Measurements from ENCODE around the gene AFF2. TPM values are rescaled to one million over a fixed set of nuclear protein-coding genes. Genes with fewer than 3 reads are reported as not detected.

Gene AFF2
- total RNA-seq, 1 experiment from 2014 or later, result 0.05 TPM

DNA sequence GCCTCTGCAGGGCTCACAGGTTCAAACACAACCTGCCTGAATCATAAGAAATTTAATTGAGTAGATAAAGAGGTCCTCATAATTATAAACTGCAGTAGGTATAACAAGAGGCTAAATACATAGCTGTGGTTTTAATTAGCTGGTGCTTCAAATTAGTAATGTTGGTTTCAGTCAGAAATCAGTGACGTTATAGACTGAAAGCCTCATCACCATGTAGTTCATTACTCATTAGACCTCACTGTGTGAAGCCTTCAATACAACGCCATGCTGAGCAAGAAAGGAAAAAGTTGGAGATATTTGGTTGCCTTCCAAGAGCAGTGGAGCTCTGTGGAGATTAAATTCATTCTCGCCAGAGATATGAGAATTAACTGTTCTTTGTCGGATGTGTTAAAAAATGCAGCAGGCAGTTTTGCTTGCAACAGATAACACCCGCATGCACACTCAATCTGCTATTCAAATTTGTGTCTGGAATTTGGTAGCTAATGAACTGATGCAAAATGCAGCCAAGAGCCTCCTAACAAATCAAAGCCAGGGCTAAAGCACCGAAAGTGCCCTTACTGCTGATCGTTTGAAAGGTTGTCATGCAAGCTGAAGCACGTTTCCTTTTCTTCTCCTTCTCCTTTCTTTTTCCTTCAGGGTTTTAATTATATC is 148.9 kb downstream of the AFF2 start:
- no TSS peak for BruUV-seq (replicated peaks)
- CTCF ChIA-PET, result no interaction called here

More for the DNA sequence above, 148.9 kb downstream of the AFF2 start:
- Histone ChIP-seq H3K79me2 (ENCODE audit: insufficient read depth, low read length) (no peaks in the 10 kb centered on the region), H3K9me2 (ENCODE audit: insufficient read depth) (no peaks in the 10 kb centered on the region), H3K4me3 (replicated peaks in 1 of 2; ENCODE audit: low read depth in 1 of 2, low read length in 2 of 2) (no peak overlapping the region), H3K36me3 (ENCODE audit: control insufficient read depth in 1 of 2, insufficient read depth in 2 of 2, low read length in 2 of 2) (no peaks in the 10 kb centered on the region), H2AFZ (ENCODE audit: low read depth, low read length, poor library complexity, severe bottlenecking) (no peak overlapping the region), H3K4me2 (ENCODE audit: low read length) (no peak overlapping the region), H3K27me3 (ENCODE audit: insufficient read depth, low read length) (no peaks in the 10 kb centered on the region), H3K9ac (ENCODE audit: low read length) (no peak overlapping the region), H3K4me1 (ENCODE audit: control insufficient read depth in 1 of 2, insufficient read depth in 2 of 2, low read length in 2 of 2) (no peaks in the 10 kb centered on the region), H3K9me3 (ENCODE audit: control insufficient read depth in 1 of 2, insufficient read depth in 1 of 2, low read depth in 1 of 2, low read length in 2 of 2) (no peaks in the 10 kb centered on the region), H3K27ac (ENCODE audit: low read depth, low read length) (no peak overlapping the region), H4K20me1 (ENCODE audit: insufficient read depth) (no peaks in the 10 kb centered on the region)
- DNase-seq (ENCODE audit: low read depth, low spot score), result no peak
- ChIA-PET POLR2A (no interaction called here), RAD21 (ENCODE audit: low non-redundant PET in 1 of 2, low total read pairs in 2 of 2, uncharacterized antibody in 2 of 2, unreplicated experiment in 2 of 2) (no interaction called here)
- no peak for ATAC-seq
- intact Hi-C loops (cut with micrococcal nuclease), result no loop called here
- TF ChIP-seq FOSL1 (IDR thresholded peaks at IDR 0.05; ENCODE audit: low read depth) (no peak), EZH2 (IDR thresholded peaks at IDR 0.05) (no peak), ELF1 (IDR thresholded peaks at IDR 0.05; ENCODE audit: borderline replicate concordance, low read depth) (no peak), RAD21 (IDR thresholded peaks at IDR 0.05; ENCODE audit: low read depth) (no peak), SRF (IDR thresholded peaks at IDR 0.05; ENCODE audit: low read depth) (no peak), ZNF274 (IDR thresholded peaks at IDR 0.05; ENCODE audit: low read depth, low read length) (no peak), JUND (IDR thresholded peaks at IDR 0.05) (no peak), SIN3A (IDR thresholded peaks at IDR 0.05; ENCODE audit: low read depth) (no peak), EZH2phosphoT487 (IDR thresholded peaks at IDR 0.05; ENCODE audit: borderline replicate concordance) (no peak), POLR2AphosphoS5 (IDR thresholded peaks at IDR 0.05; ENCODE audit: low read depth, low read length) (no peak), CEBPB (IDR thresholded peaks at IDR 0.05; ENCODE audit: low read depth) (no peak)
- TF ChIP-seq, protein P1, sequence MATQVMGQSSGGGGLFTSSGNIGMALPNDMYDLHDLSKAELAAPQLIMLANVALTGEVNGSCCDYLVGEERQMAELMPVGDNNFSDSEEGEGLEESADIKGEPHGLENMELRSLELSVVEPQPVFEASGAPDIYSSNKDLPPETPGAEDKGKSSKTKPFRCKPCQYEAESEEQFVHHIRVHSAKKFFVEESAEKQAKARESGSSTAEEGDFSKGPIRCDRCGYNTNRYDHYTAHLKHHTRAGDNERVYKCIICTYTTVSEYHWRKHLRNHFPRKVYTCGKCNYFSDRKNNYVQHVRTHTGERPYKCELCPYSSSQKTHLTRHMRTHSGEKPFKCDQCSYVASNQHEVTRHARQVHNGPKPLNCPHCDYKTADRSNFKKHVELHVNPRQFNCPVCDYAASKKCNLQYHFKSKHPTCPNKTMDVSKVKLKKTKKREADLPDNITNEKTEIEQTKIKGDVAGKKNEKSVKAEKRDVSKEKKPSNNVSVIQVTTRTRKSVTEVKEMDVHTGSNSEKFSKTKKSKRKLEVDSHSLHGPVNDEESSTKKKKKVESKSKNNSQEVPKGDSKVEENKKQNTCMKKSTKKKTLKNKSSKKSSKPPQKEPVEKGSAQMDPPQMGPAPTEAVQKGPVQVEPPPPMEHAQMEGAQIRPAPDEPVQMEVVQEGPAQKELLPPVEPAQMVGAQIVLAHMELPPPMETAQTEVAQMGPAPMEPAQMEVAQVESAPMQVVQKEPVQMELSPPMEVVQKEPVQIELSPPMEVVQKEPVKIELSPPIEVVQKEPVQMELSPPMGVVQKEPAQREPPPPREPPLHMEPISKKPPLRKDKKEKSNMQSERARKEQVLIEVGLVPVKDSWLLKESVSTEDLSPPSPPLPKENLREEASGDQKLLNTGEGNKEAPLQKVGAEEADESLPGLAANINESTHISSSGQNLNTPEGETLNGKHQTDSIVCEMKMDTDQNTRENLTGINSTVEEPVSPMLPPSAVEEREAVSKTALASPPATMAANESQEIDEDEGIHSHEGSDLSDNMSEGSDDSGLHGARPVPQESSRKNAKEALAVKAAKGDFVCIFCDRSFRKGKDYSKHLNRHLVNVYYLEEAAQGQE (IDR thresholded peaks at IDR 0.05; ENCODE audit: low read depth), result no peak
- TF ChIP-seq, protein P2, sequence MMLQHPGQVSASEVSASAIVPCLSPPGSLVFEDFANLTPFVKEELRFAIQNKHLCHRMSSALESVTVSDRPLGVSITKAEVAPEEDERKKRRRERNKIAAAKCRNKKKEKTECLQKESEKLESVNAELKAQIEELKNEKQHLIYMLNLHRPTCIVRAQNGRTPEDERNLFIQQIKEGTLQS (IDR thresholded peaks at IDR 0.05), result no peak
- TF ChIP-seq, protein P3, sequence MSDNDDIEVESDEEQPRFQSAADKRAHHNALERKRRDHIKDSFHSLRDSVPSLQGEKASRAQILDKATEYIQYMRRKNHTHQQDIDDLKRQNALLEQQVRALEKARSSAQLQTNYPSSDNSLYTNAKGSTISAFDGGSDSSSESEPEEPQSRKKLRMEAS (IDR thresholded peaks at IDR 0.05), result no peak

Measured in HCT116 (cell line).